H1 (cell line): Measurements from ENCODE around the gene NDUFA6. TPM values are rescaled to one million over a fixed set of nuclear protein-coding genes. Genes with fewer than 3 reads are reported as not detected.

Experiments
- ASH2L ChIP-seq: fragments of 200-600, 300-600 bp; sonication (generic); IDR thresholded peaks from one replicate; pipeline ENCODE4 v1.7.1; 2017; ENCODE audit warnings: low read length
- CEBPB ChIP-seq: IDR thresholded peaks from 2 replicates; pipeline ENCODE4 v1.6.1; 2012; ENCODE audit warnings: low read depth, low read length
- GABPA ChIP-seq: IDR thresholded peaks from 2 replicates; pipeline ENCODE4 v1.6.1; 2011; ENCODE audit warnings: mild to moderate bottlenecking, low read length, moderate library complexity, borderline replicate concordance; ENCODE audit not compliant: insufficient read depth
- HDAC6 ChIP-seq: IDR thresholded peaks from one replicate; pipeline ENCODE4 v1.7.1; 2012; ENCODE audit warnings: low read depth, mild to moderate bottlenecking, inconsistent platforms, low read length, moderate library complexity
- JUN ChIP-seq: IDR thresholded peaks from 2 replicates; pipeline ENCODE4 v1.6.1; 2011; ENCODE audit warnings: low read depth, mild to moderate bottlenecking, improper control_type of control experiment, low read length
- NANOG ChIP-seq: IDR thresholded peaks from 2 replicates; pipeline ENCODE4 v1.6.1; 2011; ENCODE audit warnings: low read length, low read depth, mild to moderate bottlenecking, inconsistent platforms; ENCODE audit not compliant: insufficient read depth, poor library complexity, severe bottlenecking
- RFX5 ChIP-seq: IDR thresholded peaks from 2 replicates; pipeline ENCODE4 v1.6.1; 2011; ENCODE audit warnings: low read depth, low read length, improper control_type of control experiment, borderline replicate concordance
- RXRA ChIP-seq: IDR thresholded peaks from 2 replicates; pipeline ENCODE4 v1.6.1; 2011; ENCODE audit warnings: low read depth, mild to moderate bottlenecking, low read length, moderate library complexity; ENCODE audit not compliant: insufficient read depth
- SUZ12 ChIP-seq: fragments of 200-600 bp; sonication (generic); IDR thresholded peaks from 2 replicates; pipeline ENCODE4 v1.6.1; 2012; ENCODE audit warnings: mild to moderate bottlenecking, inconsistent platforms, low read length, moderate library complexity, mixed read lengths
- polyA plus RNA-seq, 7 experiments: library from polyadenylated mRNA; depleted of rRNA in 3 of 7; stranded (reverse) in 5 of 7; unstranded in 2 of 7; fragments of >200 nt in 5 of 7; fragments of 200-250 nt in 2 of 7; gene quantifications; 1 replicate in 5 of 7; 2 replicates in 1 of 7; 4 replicates in 1 of 7; pipeline versions ENCODE4 v1.2.1 to v1.2.3, GENCODE V29; 2011 to 2013; ENCODE audit warnings: missing spikeins in 2 of 7, mixed read lengths in 2 of 7
- total RNA-seq: library from RNA; stranded (reverse); fragmentation: NEBNext Ultra II Directional; extraction: Animal tissue kit (Norgen Biotek cat#: 25700); gene quantifications from 2 replicates; pipeline ENCODE4 v1.2.1, GENCODE V29; 2021
- TF ChIP-seq, protein P1 (sequence below): fragments of 300-600 bp; sonication (generic); IDR thresholded peaks from 2 replicates; pipeline ENCODE4 v1.7.1; 2012; ENCODE audit warnings: low read length, moderate library complexity, mild to moderate bottlenecking, inconsistent platforms; ENCODE audit not compliant: insufficient replicate concordance

NDUFA6 gene
- total and polyA plus RNA-seq, 2 of the 8 experiments (the other 6 are each of a cell fraction or from before 2014, with no cell fraction given) = 76.2 to 105 TPM

- TF ChIP-seq, protein P1, sequence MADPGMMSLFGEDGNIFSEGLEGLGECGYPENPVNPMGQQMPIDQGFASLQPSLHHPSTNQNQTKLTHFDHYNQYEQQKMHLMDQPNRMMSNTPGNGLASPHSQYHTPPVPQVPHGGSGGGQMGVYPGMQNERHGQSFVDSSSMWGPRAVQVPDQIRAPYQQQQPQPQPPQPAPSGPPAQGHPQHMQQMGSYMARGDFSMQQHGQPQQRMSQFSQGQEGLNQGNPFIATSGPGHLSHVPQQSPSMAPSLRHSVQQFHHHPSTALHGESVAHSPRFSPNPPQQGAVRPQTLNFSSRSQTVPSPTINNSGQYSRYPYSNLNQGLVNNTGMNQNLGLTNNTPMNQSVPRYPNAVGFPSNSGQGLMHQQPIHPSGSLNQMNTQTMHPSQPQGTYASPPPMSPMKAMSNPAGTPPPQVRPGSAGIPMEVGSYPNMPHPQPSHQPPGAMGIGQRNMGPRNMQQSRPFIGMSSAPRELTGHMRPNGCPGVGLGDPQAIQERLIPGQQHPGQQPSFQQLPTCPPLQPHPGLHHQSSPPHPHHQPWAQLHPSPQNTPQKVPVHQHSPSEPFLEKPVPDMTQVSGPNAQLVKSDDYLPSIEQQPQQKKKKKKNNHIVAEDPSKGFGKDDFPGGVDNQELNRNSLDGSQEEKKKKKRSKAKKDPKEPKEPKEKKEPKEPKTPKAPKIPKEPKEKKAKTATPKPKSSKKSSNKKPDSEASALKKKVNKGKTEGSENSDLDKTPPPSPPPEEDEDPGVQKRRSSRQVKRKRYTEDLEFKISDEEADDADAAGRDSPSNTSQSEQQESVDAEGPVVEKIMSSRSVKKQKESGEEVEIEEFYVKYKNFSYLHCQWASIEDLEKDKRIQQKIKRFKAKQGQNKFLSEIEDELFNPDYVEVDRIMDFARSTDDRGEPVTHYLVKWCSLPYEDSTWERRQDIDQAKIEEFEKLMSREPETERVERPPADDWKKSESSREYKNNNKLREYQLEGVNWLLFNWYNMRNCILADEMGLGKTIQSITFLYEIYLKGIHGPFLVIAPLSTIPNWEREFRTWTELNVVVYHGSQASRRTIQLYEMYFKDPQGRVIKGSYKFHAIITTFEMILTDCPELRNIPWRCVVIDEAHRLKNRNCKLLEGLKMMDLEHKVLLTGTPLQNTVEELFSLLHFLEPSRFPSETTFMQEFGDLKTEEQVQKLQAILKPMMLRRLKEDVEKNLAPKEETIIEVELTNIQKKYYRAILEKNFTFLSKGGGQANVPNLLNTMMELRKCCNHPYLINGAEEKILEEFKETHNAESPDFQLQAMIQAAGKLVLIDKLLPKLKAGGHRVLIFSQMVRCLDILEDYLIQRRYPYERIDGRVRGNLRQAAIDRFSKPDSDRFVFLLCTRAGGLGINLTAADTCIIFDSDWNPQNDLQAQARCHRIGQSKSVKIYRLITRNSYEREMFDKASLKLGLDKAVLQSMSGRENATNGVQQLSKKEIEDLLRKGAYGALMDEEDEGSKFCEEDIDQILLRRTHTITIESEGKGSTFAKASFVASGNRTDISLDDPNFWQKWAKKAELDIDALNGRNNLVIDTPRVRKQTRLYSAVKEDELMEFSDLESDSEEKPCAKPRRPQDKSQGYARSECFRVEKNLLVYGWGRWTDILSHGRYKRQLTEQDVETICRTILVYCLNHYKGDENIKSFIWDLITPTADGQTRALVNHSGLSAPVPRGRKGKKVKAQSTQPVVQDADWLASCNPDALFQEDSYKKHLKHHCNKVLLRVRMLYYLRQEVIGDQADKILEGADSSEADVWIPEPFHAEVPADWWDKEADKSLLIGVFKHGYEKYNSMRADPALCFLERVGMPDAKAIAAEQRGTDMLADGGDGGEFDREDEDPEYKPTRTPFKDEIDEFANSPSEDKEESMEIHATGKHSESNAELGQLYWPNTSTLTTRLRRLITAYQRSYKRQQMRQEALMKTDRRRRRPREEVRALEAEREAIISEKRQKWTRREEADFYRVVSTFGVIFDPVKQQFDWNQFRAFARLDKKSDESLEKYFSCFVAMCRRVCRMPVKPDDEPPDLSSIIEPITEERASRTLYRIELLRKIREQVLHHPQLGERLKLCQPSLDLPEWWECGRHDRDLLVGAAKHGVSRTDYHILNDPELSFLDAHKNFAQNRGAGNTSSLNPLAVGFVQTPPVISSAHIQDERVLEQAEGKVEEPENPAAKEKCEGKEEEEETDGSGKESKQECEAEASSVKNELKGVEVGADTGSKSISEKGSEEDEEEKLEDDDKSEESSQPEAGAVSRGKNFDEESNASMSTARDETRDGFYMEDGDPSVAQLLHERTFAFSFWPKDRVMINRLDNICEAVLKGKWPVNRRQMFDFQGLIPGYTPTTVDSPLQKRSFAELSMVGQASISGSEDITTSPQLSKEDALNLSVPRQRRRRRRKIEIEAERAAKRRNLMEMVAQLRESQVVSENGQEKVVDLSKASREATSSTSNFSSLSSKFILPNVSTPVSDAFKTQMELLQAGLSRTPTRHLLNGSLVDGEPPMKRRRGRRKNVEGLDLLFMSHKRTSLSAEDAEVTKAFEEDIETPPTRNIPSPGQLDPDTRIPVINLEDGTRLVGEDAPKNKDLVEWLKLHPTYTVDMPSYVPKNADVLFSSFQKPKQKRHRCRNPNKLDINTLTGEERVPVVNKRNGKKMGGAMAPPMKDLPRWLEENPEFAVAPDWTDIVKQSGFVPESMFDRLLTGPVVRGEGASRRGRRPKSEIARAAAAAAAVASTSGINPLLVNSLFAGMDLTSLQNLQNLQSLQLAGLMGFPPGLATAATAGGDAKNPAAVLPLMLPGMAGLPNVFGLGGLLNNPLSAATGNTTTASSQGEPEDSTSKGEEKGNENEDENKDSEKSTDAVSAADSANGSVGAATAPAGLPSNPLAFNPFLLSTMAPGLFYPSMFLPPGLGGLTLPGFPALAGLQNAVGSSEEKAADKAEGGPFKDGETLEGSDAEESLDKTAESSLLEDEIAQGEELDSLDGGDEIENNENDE = no peak
- TF ChIP-seq RXRA (no peak), CEBPB (no peak), NANOG (no peak), GABPA (no peak), HDAC6 (no peak), ASH2L (no peak), SUZ12 (no peak), JUN (no peak), RFX5 (no peak)
Observed at GRCh38 chr22:42134100-42135020, 43.8 kb upstream of the NDUFA6 start (continued).
